Panc1 (cell line): ENCODE measurements around the gene INAFM2. TPM values are rescaled to one million over a fixed set of nuclear protein-coding genes. Genes with fewer than 3 reads are reported as not detected.

ENCODE experiments used
- ATAC-seq: fragments of 200-7000 bp; cut with Tn5 transposase; 2 replicates; pipeline ENCODE4 v1.9.1; 2020; ENCODE audit warnings: mild to moderate bottlenecking, moderate library complexity
- BruUV-seq: library from RNA; stranded (reverse); fragments of 400-500 nt; replicated peaks from 2 replicates; lab custom pipeline; 2021; lab: Mats Ljungman, UMichigan
- CTCF ChIA-PET: fragments of 300-600 bp; sonication (Branson Sonifier 250); formaldehyde crosslinking; loops from one replicate; lab custom pipeline; 2022; ENCODE audit warnings: antibody characterized with exemption; lab: Charles Lee
- POLR2A ChIA-PET: fragments of 300-600 bp; sonication (Branson Sonifier 250); formaldehyde crosslinking; loops from one replicate; lab custom pipeline; 2022; ENCODE audit warnings: antibody characterized with exemption; lab: Charles Lee
- DNase-seq: peaks from one replicate; pipeline ENCODE4 v3.0.0-alpha.2; 2010; ENCODE audit warnings: low read depth, low spot score
- H3K27ac ChIP-seq: 2 replicates; pipeline ENCODE4 v1.5.1; 2011; ENCODE audit warnings: mild to moderate bottlenecking, low read length, inconsistent platforms
- H3K27me3 ChIP-seq: fragments of 200-500 bp; sonication (Bioruptor generic); 2 replicates; pipeline ENCODE4 v1.6.0; 2014; ENCODE audit warnings: low read length, inconsistent platforms; ENCODE audit not compliant: control insufficient read depth, insufficient read depth
- H3K36me3 ChIP-seq: fragments of 200-500 bp; sonication (Bioruptor generic); 2 replicates; pipeline ENCODE4 v1.5.1; 2014; ENCODE audit warnings: inconsistent platforms, mild to moderate bottlenecking, low read length, moderate library complexity; ENCODE audit not compliant: control insufficient read depth, insufficient read depth
- H3K4me1 ChIP-seq: 2 replicates; pipeline ENCODE4 v1.5.1; 2011; ENCODE audit warnings: inconsistent platforms, mild to moderate bottlenecking, low read length, moderate library complexity; ENCODE audit not compliant: control insufficient read depth, insufficient read depth
- H3K4me3 ChIP-seq, 2 experiments: 2 replicates each; pipeline ENCODE4 v1.5.1; 2011 to 2012; ENCODE audit warnings: low read depth in 2 of 2, low read length in 2 of 2, mild to moderate bottlenecking in 2 of 2, inconsistent platforms in 1 of 2, moderate library complexity in 1 of 2
- H3K9me3 ChIP-seq: fragments of 200-500 bp; sonication (Bioruptor generic); 2 replicates; pipeline ENCODE4 v1.5.1; 2014; ENCODE audit warnings: low read depth, mild to moderate bottlenecking, inconsistent platforms, low read length, moderate library complexity; ENCODE audit not compliant: control insufficient read depth, insufficient read depth
- CTCF ChIP-seq: fragments of 450-650 bp; IDR thresholded peaks from 2 replicates; pipeline ENCODE4 v1.5.1; 2017; ENCODE audit warnings: mild to moderate bottlenecking
- POLR2AphosphoS5 ChIP-seq: IDR thresholded peaks from 2 replicates; pipeline ENCODE4 v1.6.1; 2012; ENCODE audit warnings: mild to moderate bottlenecking, low read depth, low read length, moderate library complexity
- REST ChIP-seq, 2 experiments: IDR thresholded peaks; 2 replicates each; pipeline ENCODE4 v1.6.1; 2011 to 2012; ENCODE audit warnings: low read depth in 2 of 2, control low read depth in 1 of 2, low read length in 1 of 2, mild to moderate bottlenecking in 1 of 2, moderate library complexity in 1 of 2; ENCODE audit not compliant: insufficient read depth in 1 of 2
- SIN3A ChIP-seq: IDR thresholded peaks from 2 replicates; pipeline ENCODE4 v1.6.1; 2012; ENCODE audit warnings: low read depth, mild to moderate bottlenecking, low read length, moderate library complexity, borderline replicate concordance; ENCODE audit not compliant: insufficient read depth
- TCF7L2 ChIP-seq: IDR thresholded peaks from 2 replicates; pipeline ENCODE4 v1.6.1; 2011; ENCODE audit warnings: mild to moderate bottlenecking, low read depth, low read length, inconsistent platforms
- in situ Hi-C: cut with HindIII; loops from 2 replicates; pipeline ENCODE4 v1.10.0; 2016; ENCODE audit warnings: low sequenced_read_pairs, low pct_unique_long_range_greater_than_20kb
- intact Hi-C: fragments of 100-400 bp; cut with micrococcal nuclease; formaldehyde crosslinking; loops from one replicate; pipeline ENCODE4 v1.10.0; 2022; ENCODE audit not compliant: unreplicated experiment
- total RNA-seq: library from RNA; stranded (reverse); gene quantifications from one replicate; pipeline ENCODE4 v1.2.1, GENCODE V29; 2021; ENCODE audit not compliant: unreplicated experiment

The INAFM2 gene
- total RNA-seq, 1 experiment from 2014 or later, result 10.4 TPM

GRCh38 chr15:40295297-40295696 is 28.2 kb upstream of the INAFM2 start:
- H3K27ac ChIP-seq, result no peak overlapping the region
- BruUV-seq, result no TSS peak
- no peaks in the 10 kb centered on the region for H3K4me1 ChIP-seq
- no peaks in the 10 kb centered on the region for H3K36me3 ChIP-seq
- no peaks in the 10 kb centered on the region for H3K27me3 ChIP-seq
- TF ChIP-seq TCF7L2 (no peak), CTCF (no peak), SIN3A (no peak), REST (IDR thresholded peaks at IDR 0.05; ENCODE audit: insufficient read depth in 1 of 2, low read depth in 2 of 2, low read length in 1 of 2) (no peak), POLR2AphosphoS5 (no peak)
- in situ Hi-C loops, result no loop called here
- H3K9me3 ChIP-seq, result peaks cover 2% of the 10 kb centered on the region; the same call in 1 of the 2 replicates
- intact Hi-C loops, result no loop called here
- no peak for DNase-seq
- H3K4me3 ChIP-seq, result no peak overlapping the region
- ChIA-PET POLR2A (no interaction called here), CTCF (interaction anchor here (1.2 kb wide), 1 partner anchor 14 kb away, joined by 4 read pairs; no protein-coding TSS in a partner anchor)
- ATAC-seq, result no peak

- BruUV-seq, result no TSS peak
- H3K27me3 ChIP-seq, result no peaks in the 10 kb centered on the region
Observed at GRCh38 chr15:40295877-40296560, 27.5 kb upstream of the INAFM2 start.

More at GRCh38 chr15:40295877-40296560, 27.5 kb upstream of the INAFM2 start:
- H3K27ac ChIP-seq, result no peak overlapping the region
- DNase-seq (no peak), ATAC-seq (no peak)
- H3K9me3 ChIP-seq, result peaks cover 6% of the 10 kb centered on the region; the same call in 1 of the 2 replicates
- H3K4me3 ChIP-seq, result no peak overlapping the region
- in situ Hi-C loops, result no loop called here
- ChIA-PET POLR2A (no interaction called here), CTCF (interaction anchor here (1.2 kb wide), 1 partner anchor 13 kb away, joined by 4 read pairs; no protein-coding TSS in a partner anchor)
- H3K4me1 ChIP-seq, result no peaks in the 10 kb centered on the region
- intact Hi-C loops, result no loop called here
- H3K36me3 ChIP-seq, result no peaks in the 10 kb centered on the region
- TF ChIP-seq POLR2AphosphoS5, result no peak
- TF ChIP-seq CTCF, result no peak
- TF ChIP-seq SIN3A, result no peak
- TF ChIP-seq REST (IDR thresholded peaks at IDR 0.05; ENCODE audit: insufficient read depth in 1 of 2, low read depth in 2 of 2, low read length in 1 of 2), result no peak
- no peak for TF ChIP-seq TCF7L2
